SK-MEL-5 (cell line): ENCODE results near the gene NEK1. TPM values are rescaled to one million over a fixed set of nuclear protein-coding genes. Genes with fewer than 3 reads are reported as not detected.
"Not testable (repeated sequence)": the region's sequence is repeated elsewhere in the genome, so short reads cannot be mapped to it uniquely, and the experiment has no call there.

Experiments
- DNase-seq: peaks from one replicate; pipeline ENCODE4 v3.0.0-alpha.2; 2016; ENCODE audit warnings: low read depth, low spot score
- in situ Hi-C: cut with HindIII; loops from 2 replicates; pipeline ENCODE4 v1.10.0; 2016; ENCODE audit warnings: low sequenced_read_pairs, high pct_unique_total_duplicates, low pct_unique_long_range_greater_than_20kb
- total RNA-seq: library from RNA; depleted of rRNA; stranded (reverse); fragments of >200 nt; shearing (Covaris generic); gene quantifications from 2 replicates; pipeline ENCODE4 v1.2.3, GENCODE V29; 2014

The NEK1 gene
- total RNA-seq, 1 experiment from 2014 or later = 7.6 TPM

- DNase-seq = peak; percentile 89
- in situ Hi-C loops = no loop called here
These were observed 782 bp upstream of the NEK1 start for GRCh38 chr4:169612871-169613859.

- peak; percentile 51 for DNase-seq
- in situ Hi-C loops = no loop called here
These were observed 1.2 kb downstream of the NEK1 start for GRCh38 chr4:169611157-169611556.

- no peak for DNase-seq
- in situ Hi-C loops = no loop called here
These were observed 7.5 kb downstream of the NEK1 start for GRCh38 chr4:169604903-169605331.

- DNase-seq = peak; percentile 72
These were observed 8.1 kb downstream of the NEK1 start for GRCh38 chr4:169604131-169604900.

GRCh38 chr4:169603312-169603711 is 9.1 kb downstream of the NEK1 start:
- in situ Hi-C loops = no loop called here
- no peak for DNase-seq

More at GRCh38 chr4:169604131-169604900, 8.1 kb downstream of the NEK1 start:
- in situ Hi-C loops = no loop called here

GRCh38 chr4:169601016-169601771 is 11.2 kb downstream of the NEK1 start:
- in situ Hi-C loops = no loop called here
- no peak for DNase-seq

GRCh38 chr4:169594560-169595195 is 17.7 kb downstream of the NEK1 start:
- in situ Hi-C loops = no loop called here
- no peak for DNase-seq

GRCh38 chr4:169593050-169593560 is 19.3 kb downstream of the NEK1 start:
- in situ Hi-C loops = no loop called here

GRCh38 chr4:169583563-169583962 is 28.8 kb downstream of the NEK1 start:
- in situ Hi-C loops = no loop called here

More at GRCh38 chr4:169593050-169593560, 19.3 kb downstream of the NEK1 start:
- DNase-seq = no peak

GRCh38 chr4:169582706-169583105 is 29.7 kb downstream of the NEK1 start:
- no peak for DNase-seq
- in situ Hi-C loops = no loop called here

More at GRCh38 chr4:169583563-169583962, 28.8 kb downstream of the NEK1 start:
- peak; percentile 85 for DNase-seq

GRCh38 chr4:169582203-169582602 is 30.2 kb downstream of the NEK1 start:
- in situ Hi-C loops = no loop called here
- DNase-seq = peak; percentile 34

- no peak for DNase-seq
- in situ Hi-C loops = no loop called here
These were observed 38.5 kb downstream of the NEK1 start for GRCh38 chr4:169573889-169574288.

- DNase-seq = no peak
- in situ Hi-C loops = no loop called here
These were observed 40.9 kb downstream of the NEK1 start for GRCh38 chr4:169571435-169571834.

GRCh38 chr4:169571012-169571411 is 41.4 kb downstream of the NEK1 start:
- in situ Hi-C loops, DNase-seq: not testable (repeated sequence)

- in situ Hi-C loops, DNase-seq: not testable (repeated sequence)
These were observed 42.1 kb downstream of the NEK1 start for GRCh38 chr4:169570266-169570665.

GRCh38 chr4:169569188-169569587 is 43.2 kb downstream of the NEK1 start:
- in situ Hi-C loops, DNase-seq: not testable (repeated sequence)

- in situ Hi-C loops = no loop called here
- no peak for DNase-seq
These were observed 44.5 kb downstream of the NEK1 start for GRCh38 chr4:169567916-169568315.
